GM12878 (cell line): ENCODE measurements around the gene UFD1. TPM values are rescaled to one million over a fixed set of nuclear protein-coding genes. Genes with fewer than 3 reads are reported as not detected.

Experiments
- ATAC-seq: fragments of 200-7000 bp; cut with Tn5 transposase; 3 replicates; pipeline ENCODE4 v1.9.1; 2020; ENCODE audit warnings: mild to moderate bottlenecking, moderate library complexity
- BruUV-seq: library from RNA; stranded (reverse); fragments of 400-500 nt; replicated peaks from 2 replicates; lab custom pipeline; 2021; lab: Mats Ljungman, UMichigan
- CTCF ChIA-PET: fragments of 300-600 bp; sonication (Branson Sonifier 250); formaldehyde crosslinking; extraction: SDS; loops from one replicate; lab custom pipeline; 2021; ENCODE audit warnings: inconsistent platforms; lab: Yijun Ruan, JAX
- POLR2A ChIA-PET: fragments of 350-600 bp; formaldehyde crosslinking; extraction: SDS; loops from one replicate; lab custom pipeline; 2021; ENCODE audit warnings: inconsistent platforms; lab: Charles Lee
- RAD21 ChIA-PET: fragments of 300-600 bp; sonication (Branson Sonifier 250); formaldehyde crosslinking; loops from one replicate; lab custom pipeline; 2023; ENCODE audit warnings: antibody characterized with exemption; ENCODE audit not compliant: unreplicated experiment; lab: Charles Lee
- SMC1A ChIA-PET: fragments of 300-600 bp; sonication (Branson Sonifier 250); formaldehyde crosslinking; loops from one replicate; lab custom pipeline; 2023; ENCODE audit not compliant: unreplicated experiment, uncharacterized antibody; lab: Charles Lee
- DNase-seq: peaks from one replicate; pipeline ENCODE4 v3.0.0-alpha.2; 2011; ENCODE audit warnings: low read depth, low spot score
- FAIRE-seq: peaks from 3 replicates; lab custom pipeline; 2011; peaks lifted over from hg19 to GRCh38; lab: Jason Lieb, UNC
- H2AFZ ChIP-seq: 2 replicates; pipeline ENCODE4 v1.6.0; 2011; ENCODE audit warnings: low read depth, low read length, control low read depth; ENCODE audit not compliant: control insufficient read depth
- H3K27ac ChIP-seq: 2 replicates; pipeline ENCODE4 v1.5.1; 2011; ENCODE audit warnings: control low read depth; ENCODE audit not compliant: control insufficient read depth, insufficient read depth
- H3K27me3 ChIP-seq, 2 experiments: replicated peaks in 1 of 2; 2 replicates each; pipeline versions ENCODE4 v1.6.0 to v1.6.1; 2011; ENCODE audit warnings: low read length in 1 of 2; ENCODE audit not compliant: control insufficient read depth in 2 of 2, insufficient read depth in 2 of 2
- H3K36me3 ChIP-seq, 2 experiments: 2 replicates each; pipeline ENCODE4 v1.5.1; 2011; ENCODE audit warnings: low read length in 1 of 2; ENCODE audit not compliant: control insufficient read depth in 2 of 2, insufficient read depth in 2 of 2
- H3K4me1 ChIP-seq: 2 replicates; pipeline ENCODE4 v1.6.1; 2011; ENCODE audit warnings: mild to moderate bottlenecking, low read length, moderate library complexity, mixed read lengths; ENCODE audit not compliant: control insufficient read depth, insufficient read depth
- H3K4me2 ChIP-seq: 2 replicates; pipeline ENCODE4 v1.6.0; 2011; ENCODE audit warnings: control low read depth; ENCODE audit not compliant: control insufficient read depth, insufficient read depth
- H3K4me3 ChIP-seq: fragments of 200-600 bp; sonication (generic); 2 replicates; pipeline ENCODE4 v1.5.1; 2016
- H3K79me2 ChIP-seq: 2 replicates; pipeline ENCODE4 v1.6.0; 2011; ENCODE audit warnings: low read length; ENCODE audit not compliant: control insufficient read depth, insufficient read depth
- H3K9ac ChIP-seq: 2 replicates; pipeline ENCODE4 v1.8.0; 2011; ENCODE audit warnings: low read length, control low read depth, mixed read lengths; ENCODE audit not compliant: control insufficient read depth, insufficient read depth
- H3K9me3 ChIP-seq: replicated peaks from 3 replicates; pipeline ENCODE4 v1.5.1; 2011; ENCODE audit warnings: mild to moderate bottlenecking, low read length; ENCODE audit not compliant: control insufficient read depth, insufficient read depth
- H4K20me1 ChIP-seq: 2 replicates; pipeline ENCODE4 v1.6.0; 2011; ENCODE audit not compliant: control insufficient read depth, insufficient read depth
- CHD4 ChIP-seq: fragments of 200-600 bp; sonication (generic); IDR thresholded peaks from 2 replicates; pipeline ENCODE4 v1.6.1; 2016; ENCODE audit warnings: mild to moderate bottlenecking
- E4F1 ChIP-seq: fragments of 450-650 bp; IDR thresholded peaks from 2 replicates; pipeline ENCODE4 v1.6.1; 2018; ENCODE audit warnings: borderline replicate concordance, mild to moderate bottlenecking; ENCODE audit not compliant: partially characterized antibody
- IKZF1 ChIP-seq: fragments of 450-650 bp; conservative IDR thresholded peaks from 2 replicates; pipeline ENCODE4 v1.6.1; 2017; ENCODE audit warnings: antibody characterized with exemption, mild to moderate bottlenecking
- RELB ChIP-seq: fragments of 450-650 bp; IDR thresholded peaks from 2 replicates; pipeline ENCODE4 v1.6.1; 2017; ENCODE audit warnings: low read depth, mild to moderate bottlenecking, moderate library complexity
- SUPT20H ChIP-seq: IDR thresholded peaks from 2 replicates; pipeline ENCODE4 v1.6.1; 2011; ENCODE audit warnings: low read depth, mild to moderate bottlenecking, low read length, moderate library complexity, borderline replicate concordance; ENCODE audit not compliant: control insufficient read depth
- TAF1 ChIP-seq: IDR thresholded peaks from 2 replicates; pipeline ENCODE4 v1.6.1; 2011; ENCODE audit warnings: mild to moderate bottlenecking, low read depth, low read length, borderline replicate concordance
- USF1 ChIP-seq: IDR thresholded peaks from 2 replicates; pipeline ENCODE4 v1.6.1; 2011; ENCODE audit warnings: borderline replicate concordance, low read depth, mild to moderate bottlenecking, moderate library complexity, mixed read lengths, low read length; ENCODE audit not compliant: insufficient read depth; ENCODE audit errors: extremely low read length
- WGBS: methylation state at CpG from one replicate; pipeline ENCODE4 v1.1.6; 2016; ENCODE audit warnings: low lambda C conversion rate; ENCODE audit not compliant: insufficient replicate concordance, insufficient coverage; ENCODE audit errors: missing lambda C conversion rate; 5-methylcytosine and 5-hydroxymethylcytosine counted together
- in situ Hi-C: fragments of 300-500 bp; cut with MboI; formaldehyde crosslinking; loops from 9 replicates; pipeline ENCODE4 v1.14.3; 2018; ENCODE audit warnings: mixed read lengths
- intact Hi-C: fragments of 100-400 bp; cut with micrococcal nuclease; formaldehyde crosslinking; loops from one replicate; pipeline ENCODE4 v1.14.2; 2022; ENCODE audit not compliant: unreplicated experiment
- polyA plus RNA-seq, 11 experiments: library from polyadenylated mRNA; depleted of rRNA in 4 of 11; unstranded in 6 of 11; stranded (reverse) in 5 of 11; fragments of >200 nt; fragmentation: Nextera tagmentation in 4 of 11; fragmentation: Illumina TruSeq in 1 of 11; extraction: Ambion mirVana in 4 of 11; extraction: Trizol in 1 of 11; gene quantifications; 1 replicate in 1 of 11; 2 replicates in 10 of 11; pipeline versions ENCODE4 v1.2.1 to v1.2.3, GENCODE V29; 2011 to 2016; ENCODE audit warnings: inconsistent platforms in 2 of 11, missing spikeins in 2 of 11, low read depth in 1 of 11
- total RNA-seq, 4 experiments: library from RNA; depleted of rRNA in 3 of 4; stranded (reverse); fragments of >200 nt in 3 of 4; fragmentation: Illumina TruSeq in 1 of 4; extraction: Trizol in 1 of 4; gene quantifications; 2 replicates each; pipeline versions ENCODE4 v1.2.1 to v1.2.3, GENCODE V29; 2013 to 2021
- TF ChIP-seq, protein P1 (sequence below): fragments of 150-350 bp; IDR thresholded peaks from 2 replicates; pipeline ENCODE4 v1.6.1; 2016; ENCODE audit warnings: low read depth, low read length

UFD1 gene
- total and polyA plus RNA-seq, 10 of the 15 experiments (the other 5 are each of a cell fraction or from before 2014, with no cell fraction given): 67.2 to 143 (median 117) TPM

DNA sequence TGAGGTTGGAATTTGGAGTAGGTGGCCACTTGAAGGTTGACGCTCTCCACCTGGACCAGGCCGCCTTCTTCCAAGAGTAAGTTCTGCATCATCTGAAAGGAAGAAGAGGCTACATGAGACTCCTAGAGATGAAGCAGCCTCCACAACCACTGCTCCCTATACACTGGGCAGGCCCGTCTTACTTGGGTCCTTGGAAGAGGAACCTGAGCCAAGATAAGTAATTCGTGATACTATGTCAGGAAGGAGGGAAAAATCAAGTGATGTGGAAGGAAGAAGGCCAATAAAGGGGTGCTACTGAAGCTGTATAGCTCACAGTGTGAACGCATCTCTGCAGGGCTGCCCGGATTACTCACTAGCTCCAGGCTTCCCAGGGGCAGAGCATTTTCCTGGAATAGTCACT is 11.1 kb downstream of the UFD1 start:
- intact Hi-C loops (no loop called here), in situ Hi-C loops (no loop called here)
- H3K9ac ChIP-seq: no peak overlapping the region
- POLR2A ChIA-PET: no interaction called here
- no peaks in the 10 kb centered on the region for H3K27me3 ChIP-seq
- TF ChIP-seq IKZF1 (no peak), RELB (no peak), TAF1 (no peak), USF1 (no peak), SUPT20H (no peak), CHD4 (no peak), E4F1 (no peak)
- TF ChIP-seq, protein P1, sequence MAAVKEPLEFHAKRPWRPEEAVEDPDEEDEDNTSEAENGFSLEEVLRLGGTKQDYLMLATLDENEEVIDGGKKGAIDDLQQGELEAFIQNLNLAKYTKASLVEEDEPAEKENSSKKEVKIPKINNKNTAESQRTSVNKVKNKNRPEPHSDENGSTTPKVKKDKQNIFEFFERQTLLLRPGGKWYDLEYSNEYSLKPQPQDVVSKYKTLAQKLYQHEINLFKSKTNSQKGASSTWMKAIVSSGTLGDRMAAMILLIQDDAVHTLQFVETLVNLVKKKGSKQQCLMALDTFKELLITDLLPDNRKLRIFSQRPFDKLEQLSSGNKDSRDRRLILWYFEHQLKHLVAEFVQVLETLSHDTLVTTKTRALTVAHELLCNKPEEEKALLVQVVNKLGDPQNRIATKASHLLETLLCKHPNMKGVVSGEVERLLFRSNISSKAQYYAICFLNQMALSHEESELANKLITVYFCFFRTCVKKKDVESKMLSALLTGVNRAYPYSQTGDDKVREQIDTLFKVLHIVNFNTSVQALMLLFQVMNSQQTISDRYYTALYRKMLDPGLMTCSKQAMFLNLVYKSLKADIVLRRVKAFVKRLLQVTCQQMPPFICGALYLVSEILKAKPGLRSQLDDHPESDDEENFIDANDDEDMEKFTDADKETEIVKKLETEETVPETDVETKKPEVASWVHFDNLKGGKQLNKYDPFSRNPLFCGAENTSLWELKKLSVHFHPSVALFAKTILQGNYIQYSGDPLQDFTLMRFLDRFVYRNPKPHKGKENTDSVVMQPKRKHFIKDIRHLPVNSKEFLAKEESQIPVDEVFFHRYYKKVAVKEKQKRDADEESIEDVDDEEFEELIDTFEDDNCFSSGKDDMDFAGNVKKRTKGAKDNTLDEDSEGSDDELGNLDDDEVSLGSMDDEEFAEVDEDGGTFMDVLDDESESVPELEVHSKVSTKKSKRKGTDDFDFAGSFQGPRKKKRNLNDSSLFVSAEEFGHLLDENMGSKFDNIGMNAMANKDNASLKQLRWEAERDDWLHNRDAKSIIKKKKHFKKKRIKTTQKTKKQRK: no peak
- RAD21 ChIA-PET: no interaction called here
- DNase-seq: no peak
- no peak overlapping the region for H3K27ac ChIP-seq
- H3K4me3 ChIP-seq: no peak overlapping the region
- H4K20me1 ChIP-seq: peaks cover 2% of the 10 kb centered on the region; the same call in 1 of the 2 replicates
- SMC1A ChIA-PET: no interaction called here
- CTCF ChIA-PET: no interaction called here
- 98% methylated on average over 6 of the region's 6 CpGs for WGBS
- H3K4me1 ChIP-seq: no peaks in the 10 kb centered on the region
- no peaks in the 10 kb centered on the region; the same call in 1 of the 2 replicates for H3K79me2 ChIP-seq
- H2AFZ ChIP-seq: no peak overlapping the region
- BruUV-seq: no TSS peak
- no peak overlapping the region for H3K4me2 ChIP-seq
- no peak for FAIRE-seq
- H3K9me3 ChIP-seq: no peaks in the 10 kb centered on the region
- ATAC-seq: no peak
- H3K36me3 ChIP-seq: peaks cover 41 to 42% of the 10 kb centered on the region in 2 experiments
